GM12878 (cell line): ENCODE results near the gene HMCN2. TPM values are rescaled to one million over a fixed set of nuclear protein-coding genes. Genes with fewer than 3 reads are reported as not detected.

Experiments used
- ATAC-seq: fragments of 200-7000 bp; cut with Tn5 transposase; 3 replicates; pipeline ENCODE4 v1.9.1; 2020; ENCODE audit warnings: mild to moderate bottlenecking, moderate library complexity
- BruUV-seq: library from RNA; stranded (reverse); fragments of 400-500 nt; replicated peaks from 2 replicates; lab custom pipeline; 2021; lab: Mats Ljungman, UMichigan
- CTCF ChIA-PET: fragments of 300-600 bp; sonication (Branson Sonifier 250); formaldehyde crosslinking; extraction: SDS; loops from one replicate; lab custom pipeline; 2021; ENCODE audit warnings: inconsistent platforms; lab: Yijun Ruan, JAX
- POLR2A ChIA-PET: fragments of 350-600 bp; formaldehyde crosslinking; extraction: SDS; loops from one replicate; lab custom pipeline; 2021; ENCODE audit warnings: inconsistent platforms; lab: Charles Lee
- RAD21 ChIA-PET: fragments of 300-600 bp; sonication (Branson Sonifier 250); formaldehyde crosslinking; loops from one replicate; lab custom pipeline; 2023; ENCODE audit warnings: antibody characterized with exemption; ENCODE audit not compliant: unreplicated experiment; lab: Charles Lee
- SMC1A ChIA-PET: fragments of 300-600 bp; sonication (Branson Sonifier 250); formaldehyde crosslinking; loops from one replicate; lab custom pipeline; 2023; ENCODE audit not compliant: unreplicated experiment, uncharacterized antibody; lab: Charles Lee
- DNase-seq: peaks from one replicate; pipeline ENCODE4 v3.0.0-alpha.2; 2011; ENCODE audit warnings: low read depth, low spot score
- FAIRE-seq: peaks from 3 replicates; lab custom pipeline; 2011; peaks lifted over from hg19 to GRCh38; lab: Jason Lieb, UNC
- H2AFZ ChIP-seq: 2 replicates; pipeline ENCODE4 v1.6.0; 2011; ENCODE audit warnings: low read depth, low read length, control low read depth; ENCODE audit not compliant: control insufficient read depth
- H3K27ac ChIP-seq: 2 replicates; pipeline ENCODE4 v1.5.1; 2011; ENCODE audit warnings: control low read depth; ENCODE audit not compliant: control insufficient read depth, insufficient read depth
- H3K27me3 ChIP-seq, 2 experiments: replicated peaks in 1 of 2; 2 replicates each; pipeline versions ENCODE4 v1.6.0 to v1.6.1; 2011; ENCODE audit warnings: low read length in 1 of 2; ENCODE audit not compliant: control insufficient read depth in 2 of 2, insufficient read depth in 2 of 2
- H3K36me3 ChIP-seq, 2 experiments: 2 replicates each; pipeline ENCODE4 v1.5.1; 2011; ENCODE audit warnings: low read length in 1 of 2; ENCODE audit not compliant: control insufficient read depth in 2 of 2, insufficient read depth in 2 of 2
- H3K4me1 ChIP-seq: 2 replicates; pipeline ENCODE4 v1.6.1; 2011; ENCODE audit warnings: mild to moderate bottlenecking, low read length, moderate library complexity, mixed read lengths; ENCODE audit not compliant: control insufficient read depth, insufficient read depth
- H3K4me2 ChIP-seq: 2 replicates; pipeline ENCODE4 v1.6.0; 2011; ENCODE audit warnings: control low read depth; ENCODE audit not compliant: control insufficient read depth, insufficient read depth
- H3K4me3 ChIP-seq: fragments of 200-600 bp; sonication (generic); 2 replicates; pipeline ENCODE4 v1.5.1; 2016
- H3K79me2 ChIP-seq: 2 replicates; pipeline ENCODE4 v1.6.0; 2011; ENCODE audit warnings: low read length; ENCODE audit not compliant: control insufficient read depth, insufficient read depth
- H3K9ac ChIP-seq: 2 replicates; pipeline ENCODE4 v1.8.0; 2011; ENCODE audit warnings: low read length, control low read depth, mixed read lengths; ENCODE audit not compliant: control insufficient read depth, insufficient read depth
- H3K9me3 ChIP-seq: replicated peaks from 3 replicates; pipeline ENCODE4 v1.5.1; 2011; ENCODE audit warnings: mild to moderate bottlenecking, low read length; ENCODE audit not compliant: control insufficient read depth, insufficient read depth
- H4K20me1 ChIP-seq: 2 replicates; pipeline ENCODE4 v1.6.0; 2011; ENCODE audit not compliant: control insufficient read depth, insufficient read depth
- ASH2L ChIP-seq: fragments of 300-600, 200-600 bp; sonication (generic); IDR thresholded peaks from 2 replicates; pipeline ENCODE4 v1.6.1; 2017; ENCODE audit warnings: low read depth, mild to moderate bottlenecking, borderline replicate concordance
- CHD1 ChIP-seq: IDR thresholded peaks from 2 replicates; pipeline ENCODE4 v1.6.1; 2012; ENCODE audit warnings: low read depth, low read length, improper control_type of control experiment
- CUX1 ChIP-seq: IDR thresholded peaks from 2 replicates; pipeline ENCODE4 v1.6.1; 2012; ENCODE audit warnings: improper control_type of control experiment, low read depth, low read length; ENCODE audit not compliant: insufficient replicate concordance
- E2F4 ChIP-seq: IDR thresholded peaks from 2 replicates; pipeline ENCODE4 v1.6.1; 2012; ENCODE audit warnings: low read depth, low read length, improper control_type of control experiment
- EZH2 ChIP-seq: IDR thresholded peaks from 2 replicates; pipeline ENCODE4 v1.6.1; 2012; ENCODE audit warnings: low read depth, mild to moderate bottlenecking, control low read depth, inconsistent platforms, low read length, borderline replicate concordance; ENCODE audit not compliant: control insufficient read depth
- GATAD2B ChIP-seq: fragments of 450-650 bp; conservative IDR thresholded peaks from 2 replicates; pipeline ENCODE4 v1.6.1; 2017; ENCODE audit warnings: low read depth, mild to moderate bottlenecking, moderate library complexity
- RAD21 ChIP-seq: IDR thresholded peaks from 2 replicates; pipeline ENCODE4 v1.6.1; 2011; ENCODE audit warnings: mild to moderate bottlenecking, low read depth, low read length, moderate library complexity; ENCODE audit not compliant: insufficient read depth
- SUPT20H ChIP-seq: IDR thresholded peaks from 2 replicates; pipeline ENCODE4 v1.6.1; 2011; ENCODE audit warnings: low read depth, mild to moderate bottlenecking, low read length, moderate library complexity, borderline replicate concordance; ENCODE audit not compliant: control insufficient read depth
- TCF3 ChIP-seq: IDR thresholded peaks from 2 replicates; pipeline ENCODE4 v1.6.1; 2012; ENCODE audit warnings: low read depth, mild to moderate bottlenecking, low read length, borderline replicate concordance; ENCODE audit not compliant: insufficient read depth
- ZNF687 ChIP-seq: fragments of 450-650 bp; IDR thresholded peaks from 2 replicates; pipeline ENCODE4 v1.6.1; 2017; ENCODE audit warnings: mild to moderate bottlenecking, moderate library complexity
- WGBS: methylation state at CpG from one replicate; pipeline ENCODE4 v1.1.6; 2016; ENCODE audit warnings: low lambda C conversion rate; ENCODE audit not compliant: insufficient replicate concordance, insufficient coverage; ENCODE audit errors: missing lambda C conversion rate; 5-methylcytosine and 5-hydroxymethylcytosine counted together
- in situ Hi-C: fragments of 300-500 bp; cut with MboI; formaldehyde crosslinking; loops from 9 replicates; pipeline ENCODE4 v1.14.3; 2018; ENCODE audit warnings: mixed read lengths
- intact Hi-C: fragments of 100-400 bp; cut with micrococcal nuclease; formaldehyde crosslinking; loops from one replicate; pipeline ENCODE4 v1.14.2; 2022; ENCODE audit not compliant: unreplicated experiment
- polyA plus RNA-seq, 11 experiments: library from polyadenylated mRNA; depleted of rRNA in 4 of 11; unstranded in 6 of 11; stranded (reverse) in 5 of 11; fragments of >200 nt; fragmentation: Nextera tagmentation in 4 of 11; fragmentation: Illumina TruSeq in 1 of 11; extraction: Ambion mirVana in 4 of 11; extraction: Trizol in 1 of 11; gene quantifications; 1 replicate in 1 of 11; 2 replicates in 10 of 11; pipeline versions ENCODE4 v1.2.1 to v1.2.3, GENCODE V29; 2011 to 2016; ENCODE audit warnings: inconsistent platforms in 2 of 11, missing spikeins in 2 of 11, low read depth in 1 of 11
- total RNA-seq, 4 experiments: library from RNA; depleted of rRNA in 3 of 4; stranded (reverse); fragments of >200 nt in 3 of 4; fragmentation: Illumina TruSeq in 1 of 4; extraction: Trizol in 1 of 4; gene quantifications; 2 replicates each; pipeline versions ENCODE4 v1.2.1 to v1.2.3, GENCODE V29; 2013 to 2021
- TF ChIP-seq, protein P1 (sequence below): fragments of 450-650 bp; conservative IDR thresholded peaks from 2 replicates; pipeline ENCODE4 v1.6.1; 2017; ENCODE audit warnings: mild to moderate bottlenecking, moderate library complexity

HMCN2 gene
- total and polyA plus RNA-seq, 10 of the 15 experiments (the other 5 are each of a cell fraction or from before 2014, with no cell fraction given), result 0.04 TPM; not detected in 9

DNA sequence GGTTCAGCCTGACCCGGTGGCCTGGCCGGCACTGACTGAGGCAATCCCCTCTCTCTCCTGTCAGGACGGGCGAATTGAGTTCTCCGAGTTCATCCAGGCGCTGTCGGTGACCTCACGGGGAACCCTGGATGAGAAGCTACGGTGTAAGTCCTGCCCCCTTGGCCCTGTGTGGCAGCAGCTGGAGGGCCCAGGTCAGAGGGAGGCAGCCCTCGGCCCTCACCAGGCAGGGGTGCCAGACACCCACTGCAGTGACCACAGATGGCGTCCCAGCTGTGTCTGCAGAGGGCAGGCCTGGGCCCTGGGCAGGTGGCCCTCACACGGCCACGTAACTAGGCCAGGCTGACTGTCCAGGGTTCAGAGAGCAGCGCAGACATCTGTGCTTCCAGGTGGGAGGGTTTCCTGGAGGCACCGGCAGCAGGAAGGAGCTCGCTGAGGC lies 45.9 kb upstream of the HMCN2 start:
- SMC1A ChIA-PET, result no interaction called here
- Histone ChIP-seq H3K9me3 (no peaks in the 10 kb centered on the region), H3K36me3 (no peaks in the 10 kb centered on the region), H3K4me3 (no peak overlapping the region), H2AFZ (no peak overlapping the region), H3K27ac (no peak overlapping the region), H3K4me1 (no peaks in the 10 kb centered on the region), H3K9ac (no peak overlapping the region), H3K27me3 (peaks cover 0 to 2% of the 10 kb centered on the region in 2 experiments; a peak in 1 of 4 replicates), H4K20me1 (no peaks in the 10 kb centered on the region), H3K4me2 (no peak overlapping the region), H3K79me2 (no peaks in the 10 kb centered on the region)
- POLR2A ChIA-PET, result no interaction called here
- ATAC-seq (no peak), DNase-seq (no peak), FAIRE-seq (no peak)
- intact Hi-C loops, result no loop called here
- BruUV-seq, result no TSS peak
- CTCF ChIA-PET, result interaction anchor here (1.6 kb wide), 1 partner anchor 113 kb away, joined by 4 read pairs; no protein-coding TSS in a partner anchor
- RAD21 ChIA-PET, result no interaction called here
- in situ Hi-C loops, result no loop called here
- WGBS, result 48% methylated on average over 16 of the region's 16 CpGs
- TF ChIP-seq, protein P1, sequence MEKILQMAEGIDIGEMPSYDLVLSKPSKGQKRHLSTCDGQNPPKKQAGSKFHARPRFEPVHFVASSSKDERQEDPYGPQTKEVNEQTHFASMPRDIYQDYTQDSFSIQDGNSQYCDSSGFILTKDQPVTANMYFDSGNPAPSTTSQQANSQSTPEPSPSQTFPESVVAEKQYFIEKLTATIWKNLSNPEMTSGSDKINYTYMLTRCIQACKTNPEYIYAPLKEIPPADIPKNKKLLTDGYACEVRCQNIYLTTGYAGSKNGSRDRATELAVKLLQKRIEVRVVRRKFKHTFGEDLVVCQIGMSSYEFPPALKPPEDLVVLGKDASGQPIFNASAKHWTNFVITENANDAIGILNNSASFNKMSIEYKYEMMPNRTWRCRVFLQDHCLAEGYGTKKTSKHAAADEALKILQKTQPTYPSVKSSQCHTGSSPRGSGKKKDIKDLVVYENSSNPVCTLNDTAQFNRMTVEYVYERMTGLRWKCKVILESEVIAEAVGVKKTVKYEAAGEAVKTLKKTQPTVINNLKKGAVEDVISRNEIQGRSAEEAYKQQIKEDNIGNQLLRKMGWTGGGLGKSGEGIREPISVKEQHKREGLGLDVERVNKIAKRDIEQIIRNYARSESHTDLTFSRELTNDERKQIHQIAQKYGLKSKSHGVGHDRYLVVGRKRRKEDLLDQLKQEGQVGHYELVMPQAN, result no peak
- no peak for TF ChIP-seq E2F4
- TF ChIP-seq EZH2, result no peak
- TF ChIP-seq CHD1, result no peak
- TF ChIP-seq SUPT20H, result no peak
- TF ChIP-seq CUX1, result no peak
- no peak for TF ChIP-seq ASH2L
- TF ChIP-seq ZNF687, result no peak
- TF ChIP-seq RAD21, result no peak
- no peak for TF ChIP-seq TCF3
- no peak for TF ChIP-seq GATAD2B
